Measurements from ENCODE around the gene PSMF1.

PSMF1 gene

DNA sequence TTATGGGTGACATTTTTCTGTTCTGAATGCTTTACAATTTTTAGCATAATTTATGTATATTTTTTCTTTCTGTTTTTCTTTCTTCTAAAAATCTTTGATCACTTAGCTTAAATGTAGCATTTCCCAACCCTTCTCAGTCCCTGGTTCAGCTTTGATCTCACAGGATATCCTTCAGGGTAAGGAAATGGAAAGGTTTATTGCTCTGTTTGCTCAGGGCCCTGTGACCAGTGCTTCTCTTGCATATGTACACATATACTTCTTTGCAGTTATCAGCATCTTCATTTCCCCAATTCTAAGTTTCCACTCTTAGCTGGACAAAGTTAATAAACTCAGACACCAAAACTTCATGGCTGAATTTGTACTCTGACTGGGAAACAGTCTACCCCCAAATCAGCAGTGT is 35.8 kb downstream of the PSMF1 start:
- Histone ChIP-seq H3K4me3 (ENCODE audit: low read depth in 1 of 2, low read length in 1 of 2) (no peak overlapping the region), H3K27ac (no peak overlapping the region), H3K9me3 (no peaks in the 10 kb centered on the region), H3K36me3 (peaks cover 49% of the 10 kb centered on the region), H3K27me3 (no peaks in the 10 kb centered on the region), H3K4me1 (ENCODE audit: control insufficient read depth in 1 of 2, insufficient read depth in 1 of 2, low read depth in 1 of 2, low read length in 1 of 2) (no peaks in the 10 kb centered on the region)
- no peak for TF ChIP-seq CTCF (IDR thresholded peaks at IDR 0.05)

- no peak overlapping the region for H3K4me3 ChIP-seq (ENCODE audit: low read depth in 1 of 2, low read length in 1 of 2)
- no peaks in the 10 kb centered on the region for H3K27me3 ChIP-seq
- H3K4me1 ChIP-seq (ENCODE audit: control insufficient read depth in 1 of 2, insufficient read depth in 1 of 2, low read depth in 1 of 2, low read length in 1 of 2) = no peaks in the 10 kb centered on the region
- no peak overlapping the region for H3K27ac ChIP-seq
- TF ChIP-seq CTCF (IDR thresholded peaks at IDR 0.05) = no peak
- peaks cover 47% of the 10 kb centered on the region for H3K36me3 ChIP-seq
- H3K9me3 ChIP-seq = no peaks in the 10 kb centered on the region
Measured at GRCh38 chr20:1154691-1155090, 36.3 kb downstream of the PSMF1 start.

GRCh38 chr20:1155342-1155741 is 36.9 kb downstream of the PSMF1 start:
- Histone ChIP-seq H3K4me3 (ENCODE audit: low read depth in 1 of 2, low read length in 1 of 2) (no peak overlapping the region), H3K27me3 (no peaks in the 10 kb centered on the region), H3K36me3 (peaks cover 51% of the 10 kb centered on the region), H3K4me1 (ENCODE audit: control insufficient read depth in 1 of 2, insufficient read depth in 1 of 2, low read depth in 1 of 2, low read length in 1 of 2) (no peaks in the 10 kb centered on the region), H3K27ac (no peak overlapping the region), H3K9me3 (no peaks in the 10 kb centered on the region)
- no peak for TF ChIP-seq CTCF (IDR thresholded peaks at IDR 0.05)

DNA sequence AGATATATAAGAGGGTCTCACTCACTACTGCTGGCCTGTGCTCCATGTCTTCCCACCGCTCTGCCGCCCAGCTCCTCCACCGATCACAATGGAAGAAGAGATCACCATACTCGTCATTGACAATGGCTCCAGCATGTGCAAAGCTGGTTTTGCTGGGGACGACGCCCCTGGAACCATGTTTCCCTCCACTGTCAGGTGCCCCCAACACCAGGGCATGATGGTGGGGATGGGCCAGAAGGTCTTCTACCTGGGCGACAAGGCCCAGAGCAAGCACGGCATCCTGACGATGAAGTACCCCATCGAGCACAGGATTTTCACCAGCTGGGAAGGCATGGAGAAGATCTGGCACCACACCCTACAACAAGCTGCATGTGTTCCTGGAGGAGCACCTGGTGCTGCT is 42.1 kb downstream of the PSMF1 start:
- peaks cover 69% of the 10 kb centered on the region for H3K36me3 ChIP-seq
- no peak for TF ChIP-seq CTCF (IDR thresholded peaks at IDR 0.05)
- no peaks in the 10 kb centered on the region for H3K9me3 ChIP-seq
- no peak overlapping the region for H3K27ac ChIP-seq
- H3K4me3 ChIP-seq (ENCODE audit: low read depth in 1 of 2, low read length in 1 of 2) = no peak overlapping the region
- no peaks in the 10 kb centered on the region for H3K27me3 ChIP-seq
- peaks cover 0 to 2% of the 10 kb centered on the region in 2 experiments for H3K4me1 ChIP-seq (ENCODE audit: control insufficient read depth in 1 of 2, insufficient read depth in 1 of 2, low read depth in 1 of 2, low read length in 1 of 2)

DNA sequence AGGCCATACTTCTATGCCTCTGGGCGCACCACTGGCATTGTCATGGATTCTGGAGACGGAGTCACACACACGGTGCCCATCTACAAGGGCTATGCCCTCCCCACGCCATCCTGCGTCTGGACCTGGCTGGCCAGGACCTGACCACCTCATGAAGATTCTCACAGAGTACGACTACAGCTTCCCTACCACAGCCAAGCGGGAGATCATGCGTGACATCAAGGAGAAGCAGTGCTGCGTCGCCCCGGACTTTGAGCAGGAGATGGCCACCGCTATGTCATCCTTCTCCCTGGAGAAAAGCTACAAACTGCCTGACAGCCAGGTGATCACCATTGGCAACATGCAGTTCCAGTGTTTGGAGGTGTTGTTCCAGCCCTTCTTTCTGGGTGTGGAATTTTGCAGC is 42.6 kb downstream of the PSMF1 start:
- H3K27me3 ChIP-seq = no peaks in the 10 kb centered on the region
- H3K4me1 ChIP-seq (ENCODE audit: control insufficient read depth in 1 of 2, insufficient read depth in 1 of 2, low read depth in 1 of 2, low read length in 1 of 2) = peaks cover 0 to 3% of the 10 kb centered on the region in 2 experiments
- H3K27ac ChIP-seq = no peak overlapping the region
- no peak for TF ChIP-seq CTCF (IDR thresholded peaks at IDR 0.05)
- H3K9me3 ChIP-seq = no peaks in the 10 kb centered on the region
- no peak overlapping the region for H3K4me3 ChIP-seq (ENCODE audit: low read depth in 1 of 2, low read length in 1 of 2)
- H3K36me3 ChIP-seq = peaks cover 72% of the 10 kb centered on the region

- Histone ChIP-seq H3K27ac (no peak overlapping the region), H3K9me3 (no peaks in the 10 kb centered on the region), H3K4me3 (ENCODE audit: low read depth in 1 of 2, low read length in 1 of 2) (no peak overlapping the region), H3K27me3 (no peaks in the 10 kb centered on the region), H3K36me3 (peaks cover 89% of the 10 kb centered on the region), H3K4me1 (ENCODE audit: control insufficient read depth in 1 of 2, insufficient read depth in 1 of 2, low read depth in 1 of 2, low read length in 1 of 2) (peaks cover 0 to 3% of the 10 kb centered on the region in 2 experiments)
- no peak for TF ChIP-seq CTCF (IDR thresholded peaks at IDR 0.05)
Measured at GRCh38 chr20:1163105-1163504, 44.7 kb downstream of the PSMF1 start.
